Measurements from ENCODE around the gene SLC25A29. TPM values are rescaled to one million over a fixed set of nuclear protein-coding genes. Genes with fewer than 3 reads are reported as not detected.
"Not testable (repeated sequence)": the region's sequence is repeated elsewhere in the genome, so short reads cannot be mapped to it uniquely, and the experiment has no call there.

The SLC25A29 gene
- total RNA-seq, 1 experiment from 2014 or later, result 63.3 TPM

DNA sequence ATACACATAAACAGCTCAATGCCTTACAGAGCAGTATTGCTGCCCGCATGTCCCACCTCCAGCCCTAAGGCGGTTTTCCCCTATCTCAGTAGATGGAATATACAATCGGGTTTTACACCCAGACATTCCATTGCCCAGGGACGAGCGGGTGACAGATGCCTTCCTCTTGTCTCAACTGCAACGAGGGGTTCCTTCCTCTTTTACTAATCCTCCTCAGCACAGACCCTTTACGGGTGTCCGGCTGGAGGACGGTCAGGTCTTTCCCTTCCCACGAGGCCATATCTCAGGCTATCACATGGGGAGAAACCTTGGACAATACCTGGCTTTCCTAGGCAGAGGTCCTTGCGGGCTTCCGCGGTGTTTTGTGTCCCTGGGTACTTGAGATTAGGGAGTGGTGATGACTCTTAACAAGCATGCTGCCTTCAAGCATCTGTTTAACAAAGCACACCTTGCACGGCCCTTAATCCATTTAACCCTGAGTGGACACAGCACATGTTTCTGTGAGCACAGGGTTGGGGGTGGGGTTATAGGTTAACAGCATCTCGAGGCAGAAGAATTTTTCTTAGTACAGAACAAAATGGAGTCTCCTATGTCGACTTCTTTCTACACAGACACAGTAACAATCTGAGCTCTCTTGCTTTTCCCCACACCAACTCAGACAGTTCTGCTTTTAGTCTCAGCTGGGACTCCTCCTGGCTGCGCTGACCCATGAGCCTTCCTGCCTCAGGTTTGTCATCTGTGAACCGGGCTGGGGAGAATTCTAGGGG lies 6.0 kb upstream of the SLC25A29 start:
- not testable (repeated sequence) for DNase-seq (ENCODE audit: low spot score)

DNA sequence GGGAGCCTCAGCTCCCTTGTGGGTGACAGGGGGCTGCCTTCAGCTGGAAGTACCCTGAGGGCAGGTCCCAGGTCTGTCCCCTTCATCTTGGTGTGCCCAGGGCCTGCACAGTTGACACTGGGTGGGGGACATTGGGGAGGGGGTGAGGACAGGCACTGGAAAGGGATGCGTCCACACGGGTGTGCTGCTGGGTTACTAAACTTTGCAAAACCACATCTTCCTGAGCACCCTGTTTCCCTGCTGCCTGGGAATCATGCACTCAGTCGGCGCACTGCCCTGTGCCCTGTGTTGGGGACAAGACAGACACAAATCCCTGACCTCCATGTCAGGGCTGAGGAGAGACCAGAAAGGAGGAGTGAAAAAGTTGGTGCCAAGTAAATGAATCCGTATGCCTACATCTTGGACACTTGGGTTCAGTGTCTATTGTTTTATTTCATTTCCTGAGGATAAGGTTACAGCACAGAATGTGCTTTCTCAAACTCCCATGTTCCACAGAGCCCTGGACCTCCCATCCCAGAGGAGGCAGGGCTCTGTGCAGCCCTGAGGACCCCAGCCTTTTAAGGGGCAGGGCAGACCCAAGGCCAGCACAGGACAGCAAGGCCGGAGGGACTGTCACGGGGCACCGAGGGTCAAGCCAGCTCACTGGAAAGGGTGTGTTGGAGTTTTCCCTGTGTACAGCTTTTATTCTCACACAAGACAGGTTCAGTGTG lies 2.9 kb upstream of the SLC25A29 start:
- DNase-seq (ENCODE audit: low spot score), result no peak

DNA sequence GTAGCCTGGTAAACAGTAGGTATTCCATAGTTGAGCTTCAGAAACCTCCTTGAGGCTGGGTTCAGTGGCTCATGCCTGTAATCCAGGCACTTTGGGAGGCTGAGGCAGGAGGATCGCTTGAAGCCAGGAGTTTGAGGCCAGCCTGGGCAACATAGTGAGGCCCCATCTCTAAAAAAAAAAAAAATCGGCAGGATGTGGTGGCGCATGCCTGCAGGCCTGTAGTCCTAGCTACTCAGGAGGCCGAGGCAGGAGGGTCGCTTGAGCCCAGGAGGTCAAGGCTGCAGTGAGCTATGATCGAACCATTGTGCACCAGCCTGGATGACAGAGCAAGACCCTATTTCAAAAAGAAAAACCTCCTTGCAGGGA lies 2.2 kb upstream of the SLC25A29 start:
- not testable (repeated sequence) for DNase-seq (ENCODE audit: low spot score)

DNA sequence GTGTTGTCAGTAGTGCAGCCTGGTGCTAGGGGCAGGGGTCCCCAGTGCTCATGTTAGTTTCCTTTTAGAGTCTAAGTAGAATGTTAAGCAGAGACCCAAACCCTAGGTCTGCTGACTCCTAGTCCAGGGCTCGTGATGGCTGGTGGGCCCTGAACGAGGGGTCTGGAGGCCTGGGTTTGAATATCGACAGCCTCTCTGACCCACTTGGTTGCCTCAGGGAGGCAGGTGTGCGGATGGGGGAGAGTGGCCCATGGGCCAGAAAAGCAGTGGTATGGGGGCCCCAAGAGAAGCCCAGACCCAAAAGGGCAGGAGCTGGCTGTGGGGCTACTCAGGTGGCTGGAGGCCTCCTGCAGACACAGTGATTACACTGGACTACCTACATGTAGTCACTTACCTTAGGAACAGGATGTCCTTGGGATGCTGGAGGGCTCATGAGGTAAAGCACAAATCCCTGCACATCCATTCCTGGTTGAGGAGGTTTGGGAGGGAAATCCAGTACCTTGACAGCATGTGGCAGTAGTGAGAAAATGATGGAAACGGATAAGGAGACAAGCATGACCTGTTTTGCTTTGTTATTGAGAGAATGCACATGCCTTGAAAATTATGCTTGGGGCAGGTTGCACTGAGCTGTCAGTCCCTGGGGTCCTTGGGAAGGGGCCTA lies 1.7 kb upstream of the SLC25A29 start:
- no peak for DNase-seq (ENCODE audit: low spot score)

DNA sequence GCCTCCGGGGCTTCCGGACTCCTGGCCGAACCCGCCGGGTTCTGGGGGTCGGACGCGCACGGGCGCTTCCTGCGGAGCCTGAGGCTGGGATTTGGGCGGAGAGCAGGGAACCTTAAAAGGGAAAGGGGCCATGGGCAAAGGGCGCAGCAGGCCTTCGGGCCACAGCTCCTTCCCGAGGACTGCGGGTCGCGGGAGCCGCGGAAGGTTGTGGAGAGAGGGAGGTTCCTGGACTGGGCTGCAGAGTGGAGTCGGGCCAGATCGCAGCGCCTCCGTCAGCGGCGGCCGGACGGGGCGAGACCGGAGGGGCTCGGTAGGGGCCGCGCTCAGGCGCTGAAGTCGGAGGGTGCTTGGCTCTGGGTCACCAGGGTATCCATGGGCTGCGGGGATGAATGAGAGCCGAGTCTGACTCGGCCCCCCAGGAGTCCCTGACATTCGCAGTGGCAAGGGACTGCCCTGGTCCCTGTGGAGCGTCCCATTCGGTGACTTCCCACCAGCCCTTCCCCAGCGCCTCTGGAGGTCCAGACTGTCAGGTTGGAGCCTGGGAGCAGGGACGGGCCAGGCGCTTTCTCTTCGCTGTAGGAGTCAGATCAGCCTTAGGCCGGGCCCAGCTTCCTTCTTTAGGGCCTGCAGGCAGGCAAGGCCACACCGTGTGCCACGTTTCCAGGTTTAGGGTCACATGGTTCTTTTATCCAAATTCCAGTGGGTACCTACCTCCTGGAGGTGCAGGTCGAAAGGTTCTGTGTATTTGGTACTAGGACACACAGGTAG lies 938 bp upstream of the SLC25A29 start:
- no peak for DNase-seq (ENCODE audit: low spot score)

DNA sequence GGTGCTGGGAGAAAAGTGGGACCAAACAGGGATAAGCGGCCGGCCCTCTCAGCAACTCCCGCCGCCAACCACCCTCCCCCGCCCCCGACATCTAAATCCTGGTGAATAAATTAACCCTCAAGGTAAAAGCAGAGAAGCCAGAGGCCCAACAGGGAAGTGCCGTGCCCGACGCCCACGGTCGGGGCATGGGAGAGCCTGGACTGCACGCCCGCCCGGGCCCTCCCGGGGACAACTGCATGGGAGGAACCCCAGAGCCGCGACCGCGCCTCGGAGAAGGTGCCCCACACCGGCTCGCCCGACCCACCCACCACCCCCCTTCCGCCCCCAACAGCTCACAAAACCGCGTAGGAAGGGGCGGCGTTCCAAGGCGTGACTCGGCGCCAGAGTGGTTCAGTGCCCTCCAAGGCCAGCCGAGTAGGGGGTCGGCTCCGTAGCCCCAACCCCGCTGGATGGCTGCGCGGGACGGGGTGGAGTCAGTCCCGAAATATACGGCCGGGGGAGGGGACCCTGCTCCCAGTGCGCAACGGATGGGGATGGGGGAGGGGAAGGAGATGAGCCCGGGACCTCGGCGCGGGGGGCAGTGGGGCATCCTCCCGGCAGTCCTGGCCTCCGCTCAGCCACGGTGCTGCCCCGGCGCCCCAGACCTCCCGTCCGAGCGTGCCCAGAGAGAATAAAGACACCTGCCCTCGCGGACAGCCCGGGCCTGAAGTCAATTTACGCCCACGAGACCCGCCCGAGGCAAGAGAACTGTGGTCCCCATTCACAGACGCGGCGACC lies 732 bp downstream of the SLC25A29 start:
- no peak for DNase-seq (ENCODE audit: low spot score)

DNA sequence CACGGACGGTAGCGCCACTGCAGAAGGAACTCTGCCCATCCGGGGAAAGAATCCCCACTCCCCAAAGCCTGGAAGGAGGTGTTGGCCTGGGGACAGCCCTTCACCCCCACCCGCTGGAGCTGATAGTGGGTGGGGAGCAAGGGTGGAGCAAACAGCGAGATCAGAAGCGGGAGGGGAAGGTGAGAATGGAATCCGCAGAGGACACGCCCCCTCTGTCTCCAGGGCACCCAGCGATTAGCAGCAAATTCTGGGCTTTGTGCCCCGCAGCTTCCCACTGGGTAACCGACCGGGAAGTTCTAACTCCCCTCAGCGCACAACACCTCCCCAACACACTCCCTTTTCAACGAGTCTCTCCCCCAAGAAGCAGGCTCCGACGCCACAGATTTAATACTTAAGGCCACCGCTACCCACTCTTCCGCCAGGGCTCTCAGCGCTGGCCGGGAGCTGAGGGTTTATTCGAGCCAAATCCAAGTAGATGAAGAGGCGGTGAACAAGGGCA lies 1.4 kb downstream of the SLC25A29 start:
- DNase-seq (ENCODE audit: low spot score), result peak; percentile 52

DNA sequence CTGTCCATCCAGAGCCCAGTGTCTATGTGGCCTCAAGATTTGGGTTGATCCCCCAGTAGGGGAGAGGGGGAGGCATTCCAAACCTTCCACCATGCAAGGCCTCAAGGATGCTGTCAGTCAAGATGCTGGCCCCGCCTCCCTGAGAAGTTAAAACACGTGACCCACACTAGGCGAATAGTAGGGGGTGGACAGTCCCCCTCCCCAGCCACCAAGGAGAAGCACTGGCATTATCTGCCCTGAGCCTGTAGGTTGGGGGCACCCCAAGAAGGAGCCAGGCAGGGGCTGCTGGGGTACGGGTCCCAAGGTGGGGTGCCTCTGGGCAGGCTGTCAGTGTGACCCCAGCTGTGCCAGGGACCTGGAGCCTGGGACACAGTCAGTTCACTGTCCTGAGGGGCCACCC lies 2.3 kb downstream of the SLC25A29 start:
- DNase-seq (ENCODE audit: low spot score), result no peak

DNA sequence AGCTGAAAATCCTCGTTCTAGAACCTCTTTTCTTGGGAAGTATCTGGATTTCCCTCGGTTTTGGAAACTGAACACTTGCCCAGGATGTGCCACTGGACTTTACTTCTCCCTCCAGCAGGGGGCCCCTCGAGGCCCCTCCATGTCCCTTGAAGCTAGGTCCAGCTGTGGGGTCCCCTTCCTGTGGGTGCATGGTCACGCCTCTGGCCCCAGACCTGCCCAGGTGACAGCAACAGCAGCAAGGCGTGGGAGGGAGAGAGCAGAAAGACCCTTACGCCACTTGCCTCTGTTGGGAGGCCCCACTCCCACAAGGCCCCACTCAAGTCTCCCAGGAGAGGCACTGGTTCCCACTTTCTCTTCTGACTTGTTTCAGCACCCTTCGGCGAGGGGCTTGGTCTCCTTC lies 3.1 kb downstream of the SLC25A29 start:
- peak; percentile 30 for DNase-seq (ENCODE audit: low spot score)

DNA sequence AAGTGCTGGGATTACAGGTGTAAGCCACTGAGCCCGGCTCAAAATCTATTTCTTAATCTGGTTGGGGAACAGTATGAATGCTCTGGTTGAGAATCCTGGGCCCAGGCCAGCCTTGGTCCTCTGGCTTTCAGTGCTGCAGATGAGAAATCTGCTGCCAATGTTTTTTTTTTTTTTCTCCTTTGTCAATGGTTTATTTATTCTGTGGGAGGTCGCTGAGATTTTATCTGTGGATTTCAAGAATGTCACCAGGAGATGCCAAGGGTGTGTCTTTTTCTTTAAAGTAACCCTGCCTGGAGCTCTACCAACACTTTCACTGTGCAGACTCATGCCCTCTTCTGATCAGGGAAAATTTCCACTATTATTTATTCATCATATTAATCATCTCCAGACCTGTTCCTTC lies 3.6 kb downstream of the SLC25A29 start:
- DNase-seq (ENCODE audit: low spot score), result no peak

DNA sequence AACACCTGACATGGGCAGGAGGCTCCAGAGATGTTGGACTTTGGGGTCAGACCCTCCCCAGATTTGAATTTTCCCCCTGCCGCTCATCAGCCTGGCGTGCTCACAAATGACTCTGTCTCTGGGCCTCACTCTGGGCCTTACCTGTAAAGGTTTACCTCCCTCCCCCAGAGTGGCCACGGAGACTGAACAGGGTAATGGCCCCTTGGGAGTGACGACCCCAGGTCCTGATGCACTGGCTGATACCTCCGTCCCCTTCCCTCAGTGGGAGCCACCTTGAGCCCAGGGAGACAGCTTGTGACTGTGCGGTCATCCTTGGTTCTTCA lies 7.0 kb downstream of the SLC25A29 start:
- no peak for DNase-seq (ENCODE audit: low spot score)

DNA sequence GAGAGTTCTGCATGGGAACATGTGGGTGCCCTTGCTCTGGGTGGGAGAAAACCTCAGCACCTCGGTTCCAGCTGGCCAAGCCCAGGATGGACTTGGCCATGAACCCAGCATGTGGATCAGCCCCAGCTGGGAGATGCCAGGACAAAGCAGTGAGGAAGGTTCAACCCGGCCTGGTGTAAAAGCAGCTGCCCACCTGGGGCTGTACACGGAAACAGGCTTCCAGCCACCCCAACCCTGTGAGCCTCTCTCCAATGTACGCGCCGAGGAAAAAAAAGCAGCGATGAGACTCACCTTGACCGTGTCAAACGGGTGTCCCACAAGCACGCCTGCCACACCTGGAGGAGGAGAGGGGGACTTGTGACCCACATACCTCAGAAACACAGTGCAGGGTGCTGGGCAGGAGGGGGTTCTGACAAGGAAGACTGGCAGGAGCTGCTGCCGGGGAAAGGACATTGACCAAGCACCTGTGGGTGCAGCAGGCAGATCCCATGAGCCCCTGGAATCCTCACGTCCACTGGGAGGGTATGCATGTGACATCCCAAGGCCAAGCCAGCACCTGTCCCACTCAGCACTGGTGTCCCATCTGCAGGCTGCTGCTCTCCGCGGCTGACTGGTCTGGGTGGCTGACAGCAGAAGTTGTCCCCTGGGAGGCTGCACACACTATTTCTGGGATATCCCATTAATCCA lies 7.5 kb downstream of the SLC25A29 start:
- no peak for DNase-seq (ENCODE audit: low spot score)

DNA sequence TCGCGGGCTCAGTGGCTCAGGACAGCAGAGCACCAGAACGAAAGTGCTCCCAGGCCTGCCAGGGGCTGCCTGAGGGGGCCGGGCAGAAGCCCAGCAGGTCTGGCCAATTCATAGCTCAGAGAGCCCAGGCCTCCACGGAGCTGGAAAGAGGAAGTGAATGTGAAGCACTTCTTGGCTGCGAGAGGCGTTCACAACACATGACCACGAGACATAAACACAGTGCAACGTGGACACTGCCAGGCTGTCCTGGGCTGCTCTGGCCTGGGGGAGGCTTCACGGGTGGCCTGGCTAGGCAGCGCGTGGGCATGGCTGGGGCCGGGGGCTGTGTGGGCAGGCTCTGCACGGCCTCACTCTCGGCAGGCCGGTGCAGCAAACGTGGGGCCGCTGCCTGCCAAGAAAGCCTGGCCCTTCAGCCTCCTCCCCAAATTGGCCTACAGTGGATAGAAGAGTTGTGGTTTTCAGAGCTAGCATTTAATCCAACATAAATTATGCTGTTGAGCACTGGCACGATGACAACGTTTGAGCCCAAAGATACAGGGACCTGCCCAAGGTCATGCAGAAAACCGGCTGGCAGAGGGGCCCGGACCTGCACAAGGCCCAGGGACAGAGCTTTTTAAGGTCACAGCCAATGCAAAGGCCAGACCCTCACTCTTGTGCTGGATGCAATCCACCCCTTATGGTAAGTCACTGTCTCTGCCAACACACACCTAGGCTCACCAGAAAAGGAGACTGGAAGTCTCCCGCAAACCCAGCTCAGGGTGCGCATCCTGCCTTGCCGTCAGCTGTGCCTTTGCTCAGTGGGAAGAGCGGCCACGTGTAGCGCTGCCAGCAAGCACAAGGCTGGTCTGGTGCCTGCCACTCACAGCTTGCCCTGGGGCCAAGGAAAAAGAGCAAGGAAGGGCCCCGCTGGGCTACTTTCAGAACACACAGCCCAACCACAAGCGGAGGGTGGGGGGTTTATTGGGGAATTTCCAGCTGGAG lies 8.6 kb downstream of the SLC25A29 start:
- no peak for DNase-seq (ENCODE audit: low spot score)

DNA sequence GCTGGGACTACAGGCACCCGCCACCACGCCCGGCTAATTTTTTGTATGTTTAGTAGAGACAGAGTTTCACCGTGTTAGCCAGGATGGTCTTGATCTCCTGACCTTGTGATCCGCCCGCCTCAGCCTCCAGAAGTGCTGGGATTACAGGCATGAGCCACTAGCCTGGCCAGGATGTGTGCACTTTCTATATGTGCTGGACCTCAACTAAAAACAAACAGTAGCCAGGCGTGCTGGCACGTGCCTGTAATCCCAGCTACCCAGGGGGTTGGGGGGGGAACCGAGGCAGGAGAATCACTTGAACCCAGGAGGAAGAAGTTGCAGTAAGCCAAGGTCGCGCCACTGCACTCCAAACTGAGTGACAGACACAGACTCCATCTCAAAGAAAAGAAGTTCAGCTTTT lies 9.5 kb downstream of the SLC25A29 start:
- DNase-seq (ENCODE audit: low spot score), result not testable (repeated sequence)

DNA sequence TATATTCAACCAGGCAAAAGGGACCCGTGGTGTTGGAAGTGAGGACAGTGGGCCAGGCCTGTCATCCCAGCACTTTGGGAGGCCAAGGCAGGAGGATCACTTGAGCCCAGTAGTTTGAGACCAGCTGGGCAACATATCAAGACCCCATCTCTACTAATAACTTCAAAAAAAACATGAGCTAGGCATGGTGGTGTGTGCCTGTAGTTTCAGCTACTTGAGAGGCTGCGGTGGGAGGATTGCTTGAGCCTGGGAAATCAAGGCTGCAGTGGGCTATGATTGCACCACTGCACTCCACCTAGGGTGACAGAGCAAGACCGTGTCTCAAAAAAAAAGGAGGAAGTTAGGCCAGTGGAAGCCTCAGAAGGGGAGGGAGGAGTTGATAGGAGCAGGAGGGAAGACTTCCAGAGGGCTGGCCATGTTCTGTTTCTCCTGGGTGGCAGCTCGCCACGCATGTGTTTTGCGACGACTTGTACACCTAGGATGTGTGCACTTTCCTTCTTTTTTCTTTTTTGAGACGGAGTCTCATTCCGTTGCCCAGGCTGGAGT lies 10.1 kb downstream of the SLC25A29 start:
- DNase-seq (ENCODE audit: low spot score), result no peak

DNA sequence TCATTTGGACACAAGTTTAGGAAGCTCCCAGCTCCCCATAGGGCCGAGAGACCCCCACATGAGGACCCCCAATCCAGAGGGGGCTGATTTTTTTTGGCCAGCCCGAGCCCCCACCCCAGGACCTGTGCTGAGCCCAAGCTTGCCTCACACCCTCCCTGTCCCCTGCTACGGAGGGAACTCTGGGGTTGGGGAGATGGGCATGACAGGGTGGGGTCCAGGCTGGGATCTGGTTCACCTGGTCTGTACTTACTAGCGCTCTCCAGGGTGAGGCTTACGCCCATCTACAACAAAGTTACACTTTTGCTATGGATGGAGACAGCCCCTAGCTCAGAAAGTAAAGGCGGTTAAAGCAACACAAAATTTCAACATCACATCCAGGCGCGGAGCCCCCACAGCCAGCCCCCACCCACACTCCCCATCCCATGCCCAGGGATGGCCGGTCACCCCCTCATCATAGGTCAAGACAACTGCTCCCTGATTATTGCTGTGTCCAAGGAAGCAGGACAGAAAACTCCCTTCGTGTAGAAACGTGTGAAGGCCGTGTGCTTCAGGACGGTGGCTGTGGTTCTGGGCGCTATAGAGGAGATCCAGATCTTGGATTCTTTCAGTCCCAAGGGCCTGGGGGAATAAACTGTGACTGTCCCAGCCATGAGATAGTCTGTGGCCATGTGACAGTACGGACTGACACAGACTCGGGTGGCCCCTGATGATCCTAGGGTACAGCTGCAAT lies 10.7 kb downstream of the SLC25A29 start:
- no peak for DNase-seq (ENCODE audit: low spot score)

DNA sequence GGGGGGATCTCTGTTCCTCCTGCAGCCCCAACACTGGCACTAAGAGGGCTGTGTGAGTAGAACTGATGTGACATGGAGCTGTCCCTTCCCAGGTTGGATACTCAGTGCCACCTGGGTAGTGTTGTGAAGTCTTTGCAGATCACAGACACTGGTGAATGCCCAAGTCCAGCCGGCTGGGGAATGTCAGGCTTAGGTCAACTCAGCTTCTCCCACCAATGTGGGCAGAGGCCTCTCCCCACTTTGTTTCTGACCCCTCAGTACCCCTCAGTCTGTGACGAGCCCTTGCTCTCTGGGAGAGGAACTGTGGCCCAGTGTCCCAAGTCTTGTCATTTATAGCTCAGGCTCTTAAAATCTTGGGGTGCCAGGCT lies 11.3 kb downstream of the SLC25A29 start:
- DNase-seq (ENCODE audit: low spot score), result no peak

DNA sequence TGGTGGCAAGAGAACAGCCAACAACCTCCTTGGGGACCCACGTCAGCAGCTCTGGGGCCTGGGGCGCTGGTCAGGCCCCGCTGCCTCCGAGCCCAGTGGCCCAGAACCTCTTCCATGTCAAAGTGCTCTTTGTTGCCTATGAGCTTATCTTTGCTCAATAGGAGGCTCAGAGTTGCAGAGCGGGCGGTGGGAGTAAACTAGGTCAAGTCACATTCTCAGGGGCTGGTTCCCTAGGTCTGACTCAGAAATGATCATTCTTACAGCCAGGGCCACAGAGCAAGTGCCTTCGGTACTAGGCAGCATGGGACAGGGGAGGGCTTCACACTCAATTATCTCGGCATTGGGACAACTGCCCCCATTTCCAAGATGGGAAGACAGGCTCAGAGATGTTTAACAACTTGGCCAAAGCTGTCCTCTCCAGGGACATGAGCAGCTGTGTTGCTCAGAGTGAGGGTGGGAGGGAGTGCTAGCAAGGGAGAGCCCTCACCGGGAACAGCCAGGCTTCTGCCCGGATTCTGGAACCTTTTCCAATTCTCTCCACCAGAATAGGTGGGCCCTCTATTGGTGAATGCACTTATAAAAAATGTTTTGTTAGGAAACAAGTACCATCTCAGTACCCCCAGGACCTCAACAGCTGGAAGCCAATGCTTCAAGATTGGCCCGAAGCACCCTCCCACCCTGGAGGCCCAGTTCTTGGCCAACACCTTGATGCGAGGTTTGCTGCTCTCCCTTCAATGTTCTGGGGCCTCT lies 11.9 kb downstream of the SLC25A29 start:
- no peak for DNase-seq (ENCODE audit: low spot score)

Measured in HT-29 (cell line).